OCI-LY7 (cell line): ENCODE measurements around the gene HS3ST3A1.

Source experiments
- CTCF ChIP-seq: fragments of 200-600 bp; sonication (generic); conservative IDR thresholded peaks from 2 replicates; pipeline ENCODE4 v1.5.1; 2014; ENCODE audit warnings: mild to moderate bottlenecking, antibody characterized with exemption, low read length, moderate library complexity, mixed read lengths
- EZH2phosphoT487 ChIP-seq: fragments of 200-600 bp; sonication (generic); IDR thresholded peaks from 2 replicates; pipeline ENCODE4 v1.6.1; 2018; ENCODE audit warnings: low read depth, borderline replicate concordance, mild to moderate bottlenecking, mixed run types, antibody characterized with exemption, low read length, moderate library complexity, mixed read lengths

- TF ChIP-seq EZH2phosphoT487 (no peak), CTCF (no peak)
These were observed 62.8 kb downstream of the HS3ST3A1 start for GRCh38 chr17:13538841-13539411.
